ENCODE results near the gene RNU5B-1. TPM values are rescaled to one million over a fixed set of nuclear protein-coding genes. Genes with fewer than 3 reads are reported as not detected.

Gene RNU5B-1
- total and polyA plus RNA-seq, 2 of the 4 experiments (the other 2 are of a cell fraction): not detected

- no peak overlapping the region for H3K4me2 ChIP-seq (ENCODE audit: low read depth, low read length)
- H4K91ac ChIP-seq (ENCODE audit: insufficient read depth, low read depth, low read length): no peak overlapping the region
- no peak overlapping the region for H3K4me3 ChIP-seq (ENCODE audit: insufficient read depth, low read depth, low read length)
- intact Hi-C loops (cut with micrococcal nuclease): no loop called here
- peaks cover 17% of the 10 kb centered on the region for H3K36me3 ChIP-seq (ENCODE audit: control insufficient read depth, insufficient read depth, low read length)
- no peak overlapping the region for H3K4ac ChIP-seq (ENCODE audit: low read depth, low read length)
- H3K9ac ChIP-seq (ENCODE audit: low read depth, low read length): no peak overlapping the region
- H3K23ac ChIP-seq (ENCODE audit: low read depth, low read length): no peak overlapping the region
- no peak overlapping the region for H2BK5ac ChIP-seq (ENCODE audit: low read depth, low read length, poor library complexity, severe bottlenecking)
- H3K27me3 ChIP-seq (ENCODE audit: control insufficient read depth, insufficient read depth, low read length): no peaks in the 10 kb centered on the region
- H2AK5ac ChIP-seq (ENCODE audit: low read depth, low read length): no peak overlapping the region
- TF ChIP-seq CTCF (conservative IDR thresholded peaks at IDR 0.05; ENCODE audit: low read depth, low read length): no peak
- TF ChIP-seq USF2 (IDR thresholded peaks at IDR 0.05; ENCODE audit: low read depth, low read length): no peak
- no peak for TF ChIP-seq CEBPB (IDR thresholded peaks at IDR 0.05; ENCODE audit: low read depth, low read length)
- no peak for TF ChIP-seq SMC3 (IDR thresholded peaks at IDR 0.05; ENCODE audit: low read depth, low read length)
- TF ChIP-seq MXI1 (IDR thresholded peaks at IDR 0.05; ENCODE audit: borderline replicate concordance, low read depth, low read length): no peak
- TF ChIP-seq ELK1 (IDR thresholded peaks at IDR 0.05; ENCODE audit: borderline replicate concordance, low read depth, low read length): no peak
- TF ChIP-seq FOS (IDR thresholded peaks at IDR 0.05; ENCODE audit: low read depth, low read length): no peak
- TF ChIP-seq NFE2L2 (IDR thresholded peaks at IDR 0.05; ENCODE audit: low read depth, low read length): no peak
- no peak for TF ChIP-seq RFX5 (IDR thresholded peaks at IDR 0.05; ENCODE audit: low read depth, low read length)
- no peak for TF ChIP-seq MAZ (IDR thresholded peaks at IDR 0.05; ENCODE audit: borderline replicate concordance, low read depth, low read length)
- no peak for TF ChIP-seq POLR2A (IDR thresholded peaks at IDR 0.05; ENCODE audit: low read depth, low read length)
- no peak overlapping the region for H2BK20ac ChIP-seq (ENCODE audit: low read depth, low read length)
- dilution Hi-C loops (cut with HindIII; ENCODE audit: low sequenced_read_pairs, unreplicated experiment): no loop called here
- no peak overlapping the region for H4K5ac ChIP-seq (ENCODE audit: low read depth, low read length)
- H4K20me1 ChIP-seq (ENCODE audit: insufficient read depth, low read length): no peaks in the 10 kb centered on the region
- H3K27ac ChIP-seq (ENCODE audit: insufficient read depth, low read length): no peak overlapping the region
- H2BK120ac ChIP-seq (ENCODE audit: low read depth, low read length): no peak overlapping the region
- no peaks in the 10 kb centered on the region for H3K9me3 ChIP-seq (ENCODE audit: control insufficient read depth, insufficient read depth, low read length)
- in situ Hi-C loops (cut with MboI; ENCODE audit: low sequenced_read_pairs): no loop called here
- no TSS peak for BruUV-seq (replicated peaks)
- WGBS, 2 experiments (ENCODE audit: extremely low coverage in 2 of 2, insufficient read length in 1 of 2): 57% methylated on average over 1 of the region's 6 CpGs; no CpG with 5 or more reads in 1 of the 2 experiments
- H3K56ac ChIP-seq (ENCODE audit: extremely low read depth, insufficient read depth, low read length): no peak overlapping the region
- H2AFZ ChIP-seq (replicated peaks; ENCODE audit: low read length, poor library complexity): no peak overlapping the region
- no peaks in the 10 kb centered on the region; a peak in 1 of 4 replicates for H3K79me1 ChIP-seq (ENCODE audit: low read depth in 1 of 2, low read length in 2 of 2)
- no peak overlapping the region for H2BK15ac ChIP-seq (ENCODE audit: low read depth, low read length)
- CTCF ChIA-PET: no interaction called here
- DNase-seq (no peak), ATAC-seq (ENCODE audit: low read depth) (no peak)
- H3K14ac ChIP-seq (replicated peaks; ENCODE audit: low read depth, low read length): no peak overlapping the region
- H3K9me1 ChIP-seq (ENCODE audit: insufficient read depth, low read length): peaks cover 3% of the 10 kb centered on the region; the same call in 1 of the 2 replicates
- H4K8ac ChIP-seq (ENCODE audit: low read depth in 2 of 2, low read length in 2 of 2): no peak overlapping the region
- no peak overlapping the region for H2AK9ac ChIP-seq (replicated peaks; ENCODE audit: low read depth, low read length, poor library complexity)
- POLR2A ChIA-PET (ENCODE audit: unreplicated experiment): no interaction called here
- peaks cover 8% of the 10 kb centered on the region; the same call in 1 of the 2 replicates for H3K4me1 ChIP-seq (ENCODE audit: control insufficient read depth, insufficient read depth, low read length)
- H3K18ac ChIP-seq (ENCODE audit: low read depth, low read length): no peak overlapping the region
These were observed 43.5 kb upstream of the RNU5B-1 start for GRCh38 chr15:65260968-65261367.
